Hematopoietic multipotent progenitor cell treated with erythropoietin and hydrocortisone succinate and interleukin-3 and kit ligand, for 15 days (in vitro differentiated cells): ENCODE results near the gene AP5B1.

ENCODE experiments used
- DNase-seq: peaks from one replicate; pipeline ENCODE4 v3.0.0-alpha.2; 2015; ENCODE audit warnings: low spot score

The AP5B1 gene, protein sequence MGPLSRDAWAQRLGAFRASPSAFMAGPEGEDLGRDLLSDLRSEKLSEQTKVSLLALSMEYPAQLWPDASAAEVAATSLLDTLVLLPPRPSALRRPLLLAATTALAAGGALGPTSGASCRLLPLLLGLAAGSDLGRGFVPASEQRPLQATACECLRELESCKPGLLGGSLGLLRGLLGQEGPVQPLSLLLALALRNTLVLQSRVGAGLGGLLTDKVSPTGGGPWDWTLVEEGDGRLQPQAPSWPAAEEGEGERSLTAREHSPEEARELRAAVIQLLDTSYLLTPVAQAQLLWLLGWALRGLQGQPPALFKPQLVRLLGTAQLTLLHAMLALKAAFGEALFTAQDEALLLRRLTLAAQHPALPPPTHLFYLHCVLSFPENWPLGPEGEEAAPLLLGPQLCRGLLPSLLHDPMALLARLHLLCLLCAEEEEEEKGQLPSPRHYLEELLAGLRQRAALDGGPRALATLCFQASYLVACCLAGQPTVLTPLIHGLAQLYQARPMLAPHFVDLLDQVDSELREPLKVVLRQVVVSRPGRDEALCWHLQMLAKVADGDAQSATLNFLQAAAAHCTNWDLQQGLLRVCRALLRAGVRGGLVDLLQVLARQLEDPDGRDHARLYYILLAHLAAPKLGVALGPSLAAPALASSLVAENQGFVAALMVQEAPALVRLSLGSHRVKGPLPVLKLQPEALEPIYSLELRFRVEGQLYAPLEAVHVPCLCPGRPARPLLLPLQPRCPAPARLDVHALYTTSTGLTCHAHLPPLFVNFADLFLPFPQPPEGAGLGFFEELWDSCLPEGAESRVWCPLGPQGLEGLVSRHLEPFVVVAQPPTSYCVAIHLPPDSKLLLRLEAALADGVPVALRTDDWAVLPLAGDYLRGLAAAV

DNA sequence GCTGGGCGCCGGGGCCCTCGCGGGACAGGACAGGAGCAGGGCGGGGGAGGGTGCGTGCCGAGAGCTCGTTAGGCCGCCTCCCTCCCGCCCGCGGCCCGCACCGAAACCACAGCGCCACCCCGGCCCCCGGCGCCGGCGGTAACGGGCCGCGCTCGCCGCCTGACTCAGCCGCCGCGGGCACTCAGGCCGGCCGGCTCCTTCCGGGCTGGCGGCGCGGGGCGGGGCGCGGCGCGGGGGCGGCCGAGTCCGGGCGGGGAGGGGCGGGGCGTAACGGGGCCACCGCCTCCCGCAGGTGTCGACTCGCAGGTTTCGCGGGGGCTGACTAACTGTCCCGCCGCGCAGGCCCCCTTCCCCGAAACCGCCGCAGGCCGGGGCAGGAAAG, at the start of gene AP5B1:
Gene AP5B1, minus strand, starts transcription at position 207 of the 382 bp plus-strand sequence. CDS start 385 bp downstream, outside the sequence.
- DNase-seq = peak; percentile 69

DNA sequence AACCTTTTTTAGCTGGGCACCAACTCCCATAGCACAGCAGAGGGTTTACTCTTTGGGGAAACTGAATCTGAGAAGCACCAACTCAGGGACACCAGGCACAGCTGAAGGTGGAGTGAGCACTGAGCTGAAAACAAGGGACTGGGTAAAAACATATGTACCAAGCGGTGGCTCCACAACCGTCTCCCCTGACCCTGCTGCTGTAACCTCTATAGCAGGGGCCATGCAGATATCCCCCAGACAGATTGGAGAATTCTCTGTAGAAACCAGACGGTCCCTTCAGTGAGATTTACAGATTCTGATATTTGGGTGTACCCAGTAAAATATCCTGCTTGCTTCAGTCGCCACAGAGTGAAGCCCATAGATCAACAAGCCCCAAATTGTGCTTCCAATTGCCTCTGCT, 48.7 kb upstream of the AP5B1 start:
- DNase-seq = no peak

DNA sequence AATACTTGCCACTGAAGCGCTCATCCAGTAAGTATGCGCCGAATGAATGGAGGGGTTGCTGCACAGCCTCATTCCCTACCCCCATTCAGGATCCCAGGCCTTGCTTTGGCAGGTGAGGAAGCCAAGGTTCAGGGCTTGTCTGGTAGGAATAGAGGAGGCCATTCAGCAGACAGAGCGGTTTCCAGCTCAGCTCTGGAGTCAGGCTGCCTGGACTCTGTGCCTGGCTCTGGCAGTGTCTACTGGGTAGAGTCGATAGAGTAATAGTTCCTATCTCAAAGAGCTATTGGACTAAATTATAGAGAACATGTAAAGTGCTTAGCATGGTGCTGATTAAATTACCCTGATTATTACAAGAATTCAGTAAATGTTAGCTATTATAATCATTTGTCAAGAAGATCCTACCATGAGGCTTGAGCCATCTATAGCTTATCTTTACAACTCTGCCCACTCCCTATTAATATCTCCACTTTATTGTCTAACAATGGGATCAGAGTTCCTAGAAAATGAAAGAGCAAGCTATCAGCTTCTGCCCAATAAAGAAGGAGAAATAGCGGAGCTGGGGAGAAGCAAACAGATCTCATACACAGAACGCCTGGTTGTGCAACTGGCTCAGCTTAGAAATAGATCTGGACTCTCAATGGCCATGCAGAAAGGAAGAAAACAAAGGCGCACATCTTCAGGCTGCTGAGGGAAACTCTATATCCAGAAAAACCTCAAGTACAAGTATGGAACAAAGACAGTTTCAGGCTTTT, 46.4 kb upstream of the AP5B1 start:
- no peak for DNase-seq

DNA sequence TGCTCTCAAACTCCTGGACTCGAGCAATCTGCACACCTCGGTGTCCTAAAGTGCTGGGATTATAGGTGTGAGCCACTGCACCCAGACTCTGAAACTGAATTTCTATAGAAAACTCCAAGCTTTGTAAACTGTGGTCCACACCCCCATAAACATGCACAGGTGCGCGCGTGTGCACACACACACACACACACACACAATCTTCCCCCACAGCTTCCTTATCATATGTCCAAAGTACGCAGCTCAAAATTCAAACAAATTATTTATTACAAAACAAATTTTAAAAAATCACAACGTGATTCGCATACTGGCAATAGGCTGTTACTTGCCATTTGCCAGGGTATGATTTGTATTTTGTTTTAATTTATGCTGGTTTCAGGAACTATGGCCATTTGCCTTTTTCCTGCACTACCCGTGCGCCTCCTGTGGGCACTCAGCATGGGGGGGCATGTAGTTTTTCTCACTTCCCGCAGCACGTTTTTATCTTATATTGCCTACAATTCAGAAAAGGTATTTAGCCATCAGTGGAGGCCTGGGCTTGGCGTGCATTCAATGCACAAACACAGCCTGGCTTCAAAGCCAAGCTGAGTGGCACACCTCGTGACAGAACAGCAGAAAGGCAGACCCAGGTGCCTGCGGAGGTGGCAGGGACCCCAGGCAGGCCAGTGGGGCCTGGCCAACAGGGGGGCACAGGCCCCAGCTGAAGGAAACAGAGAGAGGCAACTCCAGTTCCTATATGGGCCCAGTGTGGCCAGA, 42.2 kb upstream of the AP5B1 start:
- no peak for DNase-seq

DNA sequence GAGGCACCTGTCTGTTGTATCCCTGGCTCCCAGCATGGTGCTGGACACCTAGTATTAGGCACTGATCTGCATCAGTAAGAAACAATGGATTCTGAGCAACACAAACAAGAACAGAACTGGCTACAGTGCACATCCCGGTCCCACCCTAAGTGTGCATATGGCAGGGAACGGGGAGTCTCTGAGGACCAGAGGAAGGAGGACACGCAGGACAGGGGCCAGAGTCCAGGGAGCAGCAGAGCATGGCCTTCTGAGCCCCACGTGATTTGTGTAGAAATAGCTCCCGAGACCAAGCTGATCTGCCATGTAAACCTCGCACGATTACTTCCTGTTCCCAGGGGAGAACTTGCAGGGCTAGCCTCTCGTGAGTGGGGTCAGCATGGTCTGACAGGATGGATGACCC, 40.3 kb upstream of the AP5B1 start:
- DNase-seq = no peak

DNA sequence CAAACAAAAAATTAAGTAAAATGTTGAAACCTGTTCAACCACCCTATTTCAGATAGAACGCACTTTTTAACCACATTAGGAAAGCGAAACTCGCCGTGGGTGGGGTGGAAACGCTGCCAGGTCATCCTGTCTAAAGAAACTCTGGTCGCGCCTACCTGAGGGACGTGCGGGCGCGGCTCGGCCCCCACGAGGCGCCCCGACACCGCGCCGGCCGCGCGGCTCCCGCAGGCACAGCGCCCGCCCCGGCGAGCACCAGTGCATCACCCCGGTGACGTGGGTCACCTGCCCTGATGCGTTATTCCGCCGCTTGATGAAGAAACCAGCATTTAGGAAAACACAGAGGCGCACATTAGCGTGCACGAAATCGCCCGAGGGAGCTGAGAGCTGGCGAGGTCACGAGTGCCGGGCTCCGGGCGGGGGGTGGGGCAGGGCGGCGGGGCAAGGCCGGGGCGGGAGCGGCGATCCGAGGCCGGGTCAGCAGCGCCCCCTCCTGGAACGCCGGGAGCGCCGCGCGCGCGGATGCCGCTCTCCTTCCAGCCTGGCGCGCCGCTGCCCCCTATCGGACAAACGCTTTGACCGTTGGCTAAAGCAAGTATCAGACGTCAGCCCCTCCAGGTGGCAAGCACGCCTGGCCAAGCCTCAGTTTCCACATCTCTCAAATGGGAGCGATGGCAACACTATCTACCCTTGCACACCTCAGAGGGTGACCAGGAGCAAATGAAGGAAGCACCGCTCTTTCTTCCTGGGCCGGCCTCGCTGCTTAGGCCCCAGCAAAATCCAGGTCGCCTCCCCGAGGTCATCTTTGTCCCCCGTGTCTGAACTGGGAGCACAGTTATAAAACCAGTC, 37.3 kb upstream of the AP5B1 start:
- peak; percentile 94 for DNase-seq

DNA sequence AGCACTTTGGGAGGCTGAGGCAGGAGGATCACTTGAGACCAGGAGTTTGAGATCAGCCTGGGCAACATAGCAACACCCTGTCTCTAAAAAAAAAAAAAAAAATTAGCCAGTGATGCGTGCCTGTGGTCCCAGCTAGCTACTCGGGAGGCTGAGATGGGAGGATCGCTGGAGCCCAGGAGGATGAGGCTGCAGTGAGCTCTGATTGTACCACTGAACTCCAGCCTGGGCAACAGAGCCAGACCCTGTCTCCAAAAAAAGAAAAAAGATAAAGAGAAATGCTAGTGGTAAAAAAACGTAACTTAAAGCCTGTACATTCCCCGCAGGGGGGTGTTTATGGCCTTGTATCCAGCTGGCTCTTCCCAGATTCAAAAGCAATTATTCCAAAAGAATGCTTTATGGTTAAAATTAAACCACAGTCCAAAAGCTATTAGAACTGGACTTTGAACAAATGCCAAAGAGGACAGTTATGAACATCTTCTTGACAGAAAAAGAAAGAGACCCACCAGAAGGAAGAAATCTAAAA, 36.6 kb upstream of the AP5B1 start:
- DNase-seq = no peak

DNA sequence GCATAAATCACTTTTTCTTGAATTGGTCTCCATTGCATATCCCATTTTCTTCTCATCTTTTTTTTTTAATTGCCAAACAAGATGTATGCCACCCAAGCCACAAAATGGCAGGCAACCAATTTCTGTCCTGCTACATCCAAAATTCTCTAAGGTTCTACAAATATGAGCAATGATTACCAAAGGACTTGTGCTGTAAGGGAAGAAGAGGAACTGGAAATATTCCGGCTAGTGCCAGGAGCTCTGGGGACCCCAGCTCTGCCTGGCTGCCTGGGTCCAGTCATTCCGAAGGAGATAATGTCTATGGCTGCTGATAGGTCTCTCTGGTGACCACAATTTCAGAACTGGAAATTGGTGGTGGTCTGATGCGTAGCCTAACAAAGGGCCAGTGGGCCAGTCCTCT, 35.9 kb upstream of the AP5B1 start:
- no peak for DNase-seq

DNA sequence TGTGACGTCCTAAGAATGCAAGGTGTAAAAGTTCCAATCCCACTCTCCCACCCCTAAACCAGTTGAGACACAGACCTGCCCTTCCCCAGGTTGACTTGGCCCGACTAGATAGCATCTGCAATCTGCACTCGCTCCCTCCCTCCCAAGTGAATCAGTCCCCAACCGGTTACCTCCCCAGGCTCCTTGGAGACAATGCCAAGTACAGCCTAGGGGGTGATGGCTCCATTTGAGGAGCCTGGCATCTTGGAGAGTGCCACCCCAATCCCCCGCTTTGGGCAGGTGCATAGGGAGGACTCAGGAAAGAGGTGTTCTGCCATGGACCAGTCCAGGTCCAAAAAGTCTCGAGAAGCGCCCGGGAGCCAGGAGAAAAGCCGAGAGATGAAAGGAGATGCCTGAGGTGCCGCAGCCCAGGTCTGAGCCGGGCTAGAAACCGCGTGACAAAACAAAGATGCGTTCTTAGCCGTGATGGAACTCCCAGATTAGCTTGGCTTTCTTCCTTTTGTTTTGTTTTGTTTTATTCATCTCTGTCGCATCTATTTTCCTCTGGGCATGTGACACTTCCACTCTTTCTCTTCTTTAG, 34.3 kb upstream of the AP5B1 start:
- DNase-seq = no peak

DNA sequence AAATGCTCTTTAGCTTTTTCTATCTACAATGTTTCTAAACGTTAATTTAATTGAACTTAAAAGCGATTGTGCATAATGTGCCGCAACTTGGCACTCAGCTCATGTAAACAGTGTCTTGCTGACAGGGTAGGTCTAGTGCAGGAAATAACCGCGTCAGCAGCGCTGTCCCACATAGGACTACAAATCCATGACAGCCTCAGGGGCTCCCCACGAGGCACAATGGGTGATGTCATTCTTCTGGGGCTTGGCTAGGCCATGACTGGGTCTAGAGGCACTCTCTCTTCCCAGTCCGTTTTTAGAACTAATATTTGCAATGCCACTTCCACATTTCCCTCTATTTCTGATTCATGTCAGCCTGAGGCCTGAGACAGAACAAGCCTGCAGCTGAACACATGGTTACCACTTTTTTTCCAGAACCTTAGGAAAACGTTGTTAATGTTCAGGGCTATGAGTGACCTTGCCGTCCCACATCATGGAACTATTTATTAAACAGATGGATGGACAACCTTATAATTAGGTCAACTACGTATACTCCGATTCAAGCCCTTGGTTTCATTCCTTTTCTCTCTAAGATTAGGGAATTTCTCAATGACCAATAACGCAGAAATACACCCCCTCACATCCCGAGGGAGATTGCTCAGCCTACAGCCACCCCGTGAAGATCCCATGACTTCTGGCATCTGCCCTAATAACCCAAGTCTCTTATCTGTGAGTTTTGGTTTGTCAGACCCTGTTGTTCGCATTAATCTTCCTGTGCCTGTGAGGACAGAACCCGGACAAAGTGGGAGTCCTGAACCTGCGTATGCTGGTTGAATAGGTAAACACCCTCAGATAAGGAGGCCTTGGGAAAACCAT, 33.6 kb upstream of the AP5B1 start:
- DNase-seq = no peak

DNA sequence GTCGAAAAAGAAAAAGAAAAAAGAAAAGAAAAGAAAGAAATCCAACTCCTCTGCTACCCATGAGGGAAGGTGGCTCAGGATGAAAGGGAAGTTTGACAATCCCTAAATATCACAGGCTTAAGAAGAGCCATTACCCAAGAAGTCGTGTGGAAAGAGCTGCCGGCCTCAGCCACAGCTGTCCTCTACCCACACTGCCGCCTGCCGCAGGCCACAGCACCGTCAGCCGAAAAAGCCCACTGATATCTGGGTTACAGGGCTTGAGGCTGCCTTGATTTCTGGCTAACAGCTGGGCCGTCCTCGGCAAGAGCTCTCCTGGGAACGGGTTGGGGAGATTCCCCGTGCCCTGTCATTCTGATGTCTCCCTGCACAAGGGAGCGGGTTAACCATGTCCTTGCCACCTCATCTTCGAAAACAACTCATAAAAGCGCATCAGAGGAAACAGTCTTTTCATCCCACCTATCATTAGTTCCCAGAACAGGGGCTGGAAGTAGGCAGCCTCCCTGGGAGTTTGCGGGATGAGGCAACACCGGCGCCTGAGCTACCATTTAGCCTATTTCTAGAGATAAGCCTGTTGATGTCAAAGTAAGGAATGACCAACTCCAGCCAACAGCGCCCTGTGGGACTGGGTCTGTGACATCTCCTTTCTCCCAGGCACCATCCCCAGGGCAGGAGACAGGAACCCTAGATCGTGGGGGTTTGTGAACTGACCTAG, 31.1 kb upstream of the AP5B1 start:
- no peak for DNase-seq

DNA sequence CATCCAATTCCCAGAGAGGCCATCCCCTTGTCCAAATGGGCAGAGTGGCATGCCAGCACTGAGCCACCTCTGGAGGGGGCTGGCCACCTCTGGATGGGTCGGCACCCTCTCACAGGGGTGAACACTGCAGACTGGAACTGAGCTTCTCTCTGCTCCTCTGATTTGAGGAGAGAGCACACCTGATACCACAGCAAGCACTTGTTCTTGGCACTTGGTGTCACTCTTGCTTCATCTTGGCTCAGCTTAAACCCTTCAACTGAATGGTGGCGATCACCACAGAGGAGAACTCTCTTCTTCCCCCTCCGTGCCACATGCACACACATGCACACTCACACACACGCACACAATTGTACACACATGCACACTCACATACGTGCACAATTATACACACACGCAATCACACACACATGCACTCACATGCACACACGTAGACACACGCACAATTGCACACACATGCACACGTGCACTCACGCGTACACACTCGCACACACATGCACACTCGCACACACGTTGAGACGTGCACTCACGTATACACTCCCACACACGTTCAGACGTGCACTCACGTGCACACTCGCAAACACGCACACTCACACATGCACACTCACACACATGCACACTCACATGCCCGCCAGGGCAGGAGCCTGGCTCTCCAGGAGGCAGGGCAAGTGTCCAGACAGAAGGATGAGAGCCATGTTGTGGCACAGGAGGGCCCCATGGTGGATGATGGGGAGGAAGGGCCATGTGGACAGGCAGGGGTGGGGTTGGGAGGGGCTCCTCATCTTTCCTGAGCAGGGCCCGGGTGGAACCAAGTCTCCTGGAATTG, 29.5 kb upstream of the AP5B1 start:
- DNase-seq = no peak

DNA sequence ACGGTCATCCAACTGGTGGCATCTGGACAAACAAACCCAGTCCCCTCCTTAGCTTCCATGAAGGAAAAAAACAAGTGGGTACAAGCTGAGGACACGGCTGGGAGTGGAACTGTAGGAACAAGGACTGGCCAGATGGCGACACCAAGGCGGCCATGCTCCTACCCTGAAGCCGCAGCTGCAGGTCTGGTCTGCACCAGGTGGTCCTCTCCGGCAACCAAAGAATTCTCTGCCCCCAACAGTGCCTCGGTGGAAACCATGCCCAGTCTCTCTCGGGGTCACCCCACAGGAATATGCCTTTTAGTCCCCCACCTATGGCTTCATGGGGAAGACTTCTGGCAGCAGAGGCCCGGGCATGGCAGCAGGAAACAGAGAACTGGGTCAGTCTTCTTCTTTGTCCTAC, 28.7 kb upstream of the AP5B1 start:
- no peak for DNase-seq

DNA sequence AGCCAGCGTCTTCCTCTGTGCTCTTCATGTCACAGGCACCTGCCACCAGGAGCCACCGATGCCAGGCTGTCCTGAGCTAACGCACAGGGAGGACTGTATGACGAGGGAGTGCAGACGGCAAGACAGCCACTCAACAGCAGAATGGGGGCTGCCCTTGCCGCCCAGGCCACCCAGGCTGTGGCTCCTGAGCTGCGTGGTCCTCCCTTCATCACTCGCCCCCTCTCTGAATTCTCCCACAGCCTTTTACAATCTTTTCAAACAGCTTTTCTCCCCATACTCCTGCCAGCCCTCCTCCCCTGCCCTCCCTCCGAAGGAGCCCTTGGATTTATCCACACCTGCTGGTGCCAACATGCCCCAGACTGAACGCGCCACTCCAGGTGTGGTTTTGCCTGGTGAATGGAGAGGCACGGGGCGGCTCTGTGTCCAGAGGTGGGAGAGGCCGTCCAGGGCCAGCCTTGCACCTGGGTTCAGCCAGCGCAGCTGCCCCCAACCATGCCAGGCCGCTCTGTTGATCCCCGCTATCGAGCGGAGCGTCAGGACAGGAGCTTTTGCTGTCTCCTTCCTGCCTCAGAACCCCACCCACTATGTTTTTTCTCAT, 28.1 kb upstream of the AP5B1 start:
- no peak for DNase-seq

DNA sequence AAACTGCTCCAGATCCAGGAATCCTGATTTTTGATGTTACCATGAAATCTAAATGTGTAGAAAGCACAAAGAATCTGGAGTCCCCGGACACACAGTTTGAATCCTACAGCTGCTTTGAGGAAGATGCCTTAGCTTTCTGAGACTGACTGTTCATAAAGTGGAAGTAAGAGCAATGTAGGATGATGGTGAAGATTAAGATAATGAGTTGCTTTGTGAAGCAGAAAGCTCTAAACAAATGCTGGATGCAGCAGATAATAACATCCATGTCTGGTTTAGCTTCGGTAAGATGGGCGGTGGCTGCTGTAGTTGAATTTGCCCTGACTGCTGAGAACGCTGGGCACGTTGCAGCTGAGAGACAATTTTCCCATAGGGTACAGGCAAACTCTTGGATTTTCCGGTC, 26.2 kb upstream of the AP5B1 start:
- no peak for DNase-seq

DNA sequence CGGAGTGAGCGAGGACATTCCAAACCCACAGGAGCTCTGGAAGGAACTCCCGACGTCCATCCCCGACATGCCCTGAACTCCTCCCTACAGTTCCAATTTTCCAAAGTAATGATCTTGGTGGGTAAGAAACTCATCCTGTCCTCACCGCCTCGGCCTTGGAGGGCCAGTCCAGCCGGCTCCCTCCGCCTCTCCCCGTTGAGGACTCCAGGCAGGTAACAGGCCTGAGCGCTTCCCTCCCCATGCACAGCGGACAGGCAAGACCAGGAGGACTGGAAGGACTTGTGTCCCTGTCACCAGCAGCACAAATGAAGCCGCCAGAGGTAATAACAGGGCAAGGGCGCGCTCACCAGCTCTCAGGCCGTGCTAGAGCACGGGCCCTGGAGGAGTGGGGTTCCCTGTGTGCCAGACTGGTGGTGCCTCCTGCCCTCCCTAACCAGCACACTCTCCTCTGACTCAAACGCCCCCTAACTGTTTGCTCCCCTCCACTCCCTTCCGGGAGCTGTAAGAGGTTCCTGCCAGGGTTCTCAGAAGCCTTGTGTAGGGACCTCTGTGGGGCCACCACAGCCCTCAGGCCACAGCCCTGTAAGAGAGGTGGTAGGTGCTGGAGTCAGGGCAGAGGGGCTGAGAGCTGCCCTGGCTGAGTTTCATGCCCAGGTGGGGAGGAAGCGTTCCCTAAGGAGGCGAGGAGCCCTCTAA, 23.2 kb upstream of the AP5B1 start:
- no peak for DNase-seq

DNA sequence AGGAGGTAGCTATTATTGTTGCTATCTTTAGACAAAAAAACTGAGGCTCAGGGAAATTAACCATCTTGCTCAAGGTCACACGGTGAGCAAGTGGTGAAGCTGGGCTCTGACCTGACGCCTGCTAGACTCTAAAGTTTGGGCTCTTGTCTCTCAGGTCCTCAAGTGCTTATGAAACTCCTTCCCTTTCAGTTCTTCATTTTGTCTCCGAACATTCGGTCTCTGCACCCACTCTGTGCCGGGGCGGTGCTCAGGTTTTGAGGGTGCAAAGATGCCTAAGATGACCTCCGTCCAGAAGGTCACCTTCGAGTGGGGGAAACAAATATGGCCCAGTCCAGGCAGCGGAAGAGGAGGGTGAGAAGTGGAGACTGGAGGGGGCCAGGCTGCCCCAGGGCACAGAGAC, 22.1 kb upstream of the AP5B1 start:
- no peak for DNase-seq
